ENCODE data around the gene MCRIP1.

Gene MCRIP1

DNA sequence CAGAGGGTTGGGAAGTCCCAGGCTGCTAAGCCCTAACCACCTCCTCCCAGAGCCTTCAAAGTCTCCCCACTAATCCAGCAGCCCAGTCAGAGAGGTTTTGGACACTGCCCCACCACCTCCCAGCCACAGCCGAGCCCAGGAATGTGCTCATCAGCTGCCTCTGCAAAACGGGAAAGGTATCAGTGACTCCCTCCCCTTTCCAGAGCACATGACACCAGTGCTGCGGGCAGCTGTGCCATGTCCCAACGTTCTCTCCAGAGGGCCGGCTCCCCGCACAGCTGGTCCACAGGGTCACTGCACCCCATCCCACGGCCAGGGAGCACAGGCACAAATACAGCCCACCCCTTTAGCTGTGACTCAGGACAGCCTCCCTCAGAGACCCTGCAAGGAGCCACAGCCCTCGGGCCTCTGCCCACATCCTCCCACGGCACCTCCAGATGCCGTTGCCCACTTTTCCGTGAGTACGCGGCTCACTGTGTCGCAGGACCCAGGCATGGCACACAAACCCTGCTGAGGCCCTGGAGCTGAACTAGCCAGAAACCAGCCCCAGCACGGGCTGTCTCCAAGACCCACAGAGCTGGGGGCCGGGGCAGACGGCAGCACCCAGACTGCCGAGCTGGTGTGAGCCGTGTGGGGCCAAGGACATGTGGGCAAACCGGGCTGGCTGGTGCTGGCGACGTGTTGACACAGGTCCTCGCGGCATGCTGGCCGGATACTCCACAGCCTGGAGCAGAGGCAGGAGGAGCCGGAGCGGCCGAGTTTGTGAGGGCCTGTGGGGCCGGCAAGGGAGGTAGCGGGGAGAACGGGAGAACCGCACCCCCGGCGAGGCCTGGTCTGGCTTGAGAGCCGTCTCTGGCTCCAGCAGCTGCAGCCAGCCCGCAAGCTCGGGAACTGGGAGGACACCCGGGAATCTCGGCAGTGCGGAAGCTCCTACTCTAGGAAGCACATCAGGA lies 8.0 kb upstream of the MCRIP1 start:
- no peak for TF ChIP-seq CEBPB (IDR thresholded peaks at IDR 0.05)
- no peak for TF ChIP-seq RAD21 (IDR thresholded peaks at IDR 0.05; ENCODE audit: low read depth)
- TF ChIP-seq EGR1 (IDR thresholded peaks at IDR 0.05), result no peak
- no peak for TF ChIP-seq TCF12 (IDR thresholded peaks at IDR 0.05; ENCODE audit: low read depth)
- TF ChIP-seq, protein P1, sequence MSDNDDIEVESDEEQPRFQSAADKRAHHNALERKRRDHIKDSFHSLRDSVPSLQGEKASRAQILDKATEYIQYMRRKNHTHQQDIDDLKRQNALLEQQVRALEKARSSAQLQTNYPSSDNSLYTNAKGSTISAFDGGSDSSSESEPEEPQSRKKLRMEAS (IDR thresholded peaks at IDR 0.05), result no peak
- TF ChIP-seq ZBTB7A (IDR thresholded peaks at IDR 0.05; ENCODE audit: low read depth), result no peak
- TF ChIP-seq TEAD4 (IDR thresholded peaks at IDR 0.05), result no peak
- no peak for TF ChIP-seq YY1 (IDR thresholded peaks at IDR 0.05; ENCODE audit: low read depth)
- TF ChIP-seq CREB1 (IDR thresholded peaks at IDR 0.05; ENCODE audit: low read depth), result no peak
- TF ChIP-seq, protein P2, sequence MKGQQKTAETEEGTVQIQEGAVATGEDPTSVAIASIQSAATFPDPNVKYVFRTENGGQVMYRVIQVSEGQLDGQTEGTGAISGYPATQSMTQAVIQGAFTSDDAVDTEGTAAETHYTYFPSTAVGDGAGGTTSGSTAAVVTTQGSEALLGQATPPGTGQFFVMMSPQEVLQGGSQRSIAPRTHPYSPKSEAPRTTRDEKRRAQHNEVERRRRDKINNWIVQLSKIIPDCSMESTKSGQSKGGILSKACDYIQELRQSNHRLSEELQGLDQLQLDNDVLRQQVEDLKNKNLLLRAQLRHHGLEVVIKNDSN (IDR thresholded peaks at IDR 0.05), result no peak
- TF ChIP-seq, protein P3, sequence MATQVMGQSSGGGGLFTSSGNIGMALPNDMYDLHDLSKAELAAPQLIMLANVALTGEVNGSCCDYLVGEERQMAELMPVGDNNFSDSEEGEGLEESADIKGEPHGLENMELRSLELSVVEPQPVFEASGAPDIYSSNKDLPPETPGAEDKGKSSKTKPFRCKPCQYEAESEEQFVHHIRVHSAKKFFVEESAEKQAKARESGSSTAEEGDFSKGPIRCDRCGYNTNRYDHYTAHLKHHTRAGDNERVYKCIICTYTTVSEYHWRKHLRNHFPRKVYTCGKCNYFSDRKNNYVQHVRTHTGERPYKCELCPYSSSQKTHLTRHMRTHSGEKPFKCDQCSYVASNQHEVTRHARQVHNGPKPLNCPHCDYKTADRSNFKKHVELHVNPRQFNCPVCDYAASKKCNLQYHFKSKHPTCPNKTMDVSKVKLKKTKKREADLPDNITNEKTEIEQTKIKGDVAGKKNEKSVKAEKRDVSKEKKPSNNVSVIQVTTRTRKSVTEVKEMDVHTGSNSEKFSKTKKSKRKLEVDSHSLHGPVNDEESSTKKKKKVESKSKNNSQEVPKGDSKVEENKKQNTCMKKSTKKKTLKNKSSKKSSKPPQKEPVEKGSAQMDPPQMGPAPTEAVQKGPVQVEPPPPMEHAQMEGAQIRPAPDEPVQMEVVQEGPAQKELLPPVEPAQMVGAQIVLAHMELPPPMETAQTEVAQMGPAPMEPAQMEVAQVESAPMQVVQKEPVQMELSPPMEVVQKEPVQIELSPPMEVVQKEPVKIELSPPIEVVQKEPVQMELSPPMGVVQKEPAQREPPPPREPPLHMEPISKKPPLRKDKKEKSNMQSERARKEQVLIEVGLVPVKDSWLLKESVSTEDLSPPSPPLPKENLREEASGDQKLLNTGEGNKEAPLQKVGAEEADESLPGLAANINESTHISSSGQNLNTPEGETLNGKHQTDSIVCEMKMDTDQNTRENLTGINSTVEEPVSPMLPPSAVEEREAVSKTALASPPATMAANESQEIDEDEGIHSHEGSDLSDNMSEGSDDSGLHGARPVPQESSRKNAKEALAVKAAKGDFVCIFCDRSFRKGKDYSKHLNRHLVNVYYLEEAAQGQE (IDR thresholded peaks at IDR 0.05; ENCODE audit: low read depth), result no peak

DNA sequence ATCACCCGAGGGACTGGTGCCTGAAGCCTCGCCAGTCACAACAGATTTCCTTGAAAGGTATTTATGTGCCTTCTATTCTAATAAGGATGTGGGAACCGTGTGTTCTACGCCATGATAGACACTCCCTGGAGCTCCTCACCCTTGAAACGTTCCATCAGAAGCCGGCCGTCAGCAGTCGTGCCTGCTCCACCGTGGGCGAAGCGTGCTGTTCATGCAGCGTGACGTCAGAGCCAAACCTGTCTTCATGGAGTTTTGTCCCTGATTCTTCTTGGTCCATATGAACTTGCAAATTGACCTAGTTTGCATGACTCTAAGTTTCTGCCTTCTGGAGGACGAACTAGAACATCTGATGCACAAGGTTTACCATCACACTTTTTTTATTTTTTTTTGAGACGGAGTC lies 6.2 kb upstream of the MCRIP1 start:
- no peak for TF ChIP-seq TCF12 (IDR thresholded peaks at IDR 0.05; ENCODE audit: low read depth)

DNA sequence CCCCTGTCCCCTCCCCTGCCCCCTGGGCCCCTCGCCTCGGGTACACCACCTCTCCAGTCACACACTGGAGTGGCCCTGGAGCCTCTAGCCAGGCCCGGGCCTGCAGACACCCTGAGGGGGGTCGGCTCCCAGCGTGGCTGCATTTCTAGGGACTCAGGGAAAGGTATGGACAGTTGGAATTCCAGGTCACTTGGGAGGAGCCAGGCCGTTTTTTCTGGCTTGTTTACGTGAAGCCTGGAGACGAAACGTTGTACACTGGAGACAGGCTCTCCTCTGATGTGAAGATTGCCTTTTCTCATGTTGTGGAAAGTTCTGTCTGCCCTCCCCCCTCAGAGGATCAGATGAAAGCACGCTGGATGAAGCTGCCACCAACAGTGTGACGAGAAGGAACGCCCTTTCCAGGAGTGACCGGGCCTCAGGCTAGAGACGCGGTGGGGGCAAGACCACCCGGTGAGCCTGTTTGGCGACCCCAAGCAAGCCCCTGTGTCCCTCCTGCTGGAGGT lies 5.7 kb upstream of the MCRIP1 start:
- TF ChIP-seq CEBPB (IDR thresholded peaks at IDR 0.05) (no peak), EP300 (IDR thresholded peaks at IDR 0.05; ENCODE audit: borderline replicate concordance) (no peak), EGR1 (IDR thresholded peaks at IDR 0.05) (no peak), TCF12 (IDR thresholded peaks at IDR 0.05; ENCODE audit: low read depth) (no peak), YY1 (IDR thresholded peaks at IDR 0.05; ENCODE audit: low read depth) (no peak)
- TF ChIP-seq, protein P2 (IDR thresholded peaks at IDR 0.05), result no peak

DNA sequence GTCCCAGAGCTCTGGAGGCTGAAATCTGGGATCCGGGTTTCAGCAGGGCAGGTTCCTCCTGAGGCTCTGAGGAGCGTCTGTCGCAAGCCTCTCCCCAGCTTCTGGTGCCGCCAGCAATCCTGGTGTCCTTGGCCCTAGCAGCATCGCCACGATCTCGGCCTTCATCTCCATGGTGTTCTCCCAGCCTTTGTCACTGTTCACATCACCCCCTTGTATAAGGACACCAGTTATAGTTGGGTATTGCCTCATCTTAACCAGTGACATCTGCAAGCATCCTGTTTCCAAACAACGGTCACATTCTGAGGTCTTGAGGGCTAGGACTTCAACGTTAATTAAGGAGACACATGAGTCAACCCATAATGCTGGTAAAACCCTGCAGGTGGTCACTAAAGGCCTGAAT lies 4.5 kb upstream of the MCRIP1 start:
- TF ChIP-seq, protein P1 (IDR thresholded peaks at IDR 0.05), result no peak
- no peak for TF ChIP-seq NFIC (IDR thresholded peaks at IDR 0.05)
- no peak for TF ChIP-seq CEBPB (IDR thresholded peaks at IDR 0.05)
- TF ChIP-seq TAF1 (IDR thresholded peaks at IDR 0.05; ENCODE audit: low read depth), result no peak
- no peak for TF ChIP-seq EGR1 (IDR thresholded peaks at IDR 0.05)
- no peak for TF ChIP-seq CREB1 (IDR thresholded peaks at IDR 0.05; ENCODE audit: low read depth)
- no peak for TF ChIP-seq EP300 (IDR thresholded peaks at IDR 0.05; ENCODE audit: borderline replicate concordance)
- no peak for TF ChIP-seq FOXM1 (IDR thresholded peaks at IDR 0.05; ENCODE audit: borderline replicate concordance, low read depth)

DNA sequence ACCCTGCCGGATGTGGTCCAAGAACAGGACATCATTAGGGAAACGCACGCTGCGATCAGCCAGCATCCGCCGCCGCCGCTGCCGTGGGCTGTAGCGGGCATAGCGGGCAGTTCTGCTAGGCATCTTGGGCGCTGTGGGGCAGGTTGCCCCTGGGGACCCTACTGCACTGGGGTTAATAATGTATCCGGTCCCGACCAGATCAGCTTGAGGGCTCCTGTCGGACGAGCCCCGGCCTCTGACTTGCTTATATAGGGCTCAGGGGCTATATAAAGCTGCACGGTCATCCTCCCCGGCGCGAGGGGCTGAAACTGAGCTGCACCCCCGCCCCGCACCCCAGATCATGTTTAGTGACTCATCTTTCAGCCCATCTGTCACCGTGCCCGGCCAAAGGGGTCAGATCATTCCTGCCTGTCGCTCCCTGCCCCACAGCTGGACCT lies 1.8 kb upstream of the MCRIP1 start, which contains the start of gene PPP1R27:
Gene PPP1R27, minus strand, starts transcription at position 220 of the 437 bp plus-strand sequence. Its CDS starts 97 bp downstream, at position 123.
- TF ChIP-seq, protein P1 (IDR thresholded peaks at IDR 0.05), result no peak
- TF ChIP-seq EGR1 (IDR thresholded peaks at IDR 0.05) (no peak), TEAD4 (IDR thresholded peaks at IDR 0.05) (no peak), NFIC (IDR thresholded peaks at IDR 0.05) (no peak), CREB1 (IDR thresholded peaks at IDR 0.05; ENCODE audit: low read depth) (no peak), ZBTB7A (IDR thresholded peaks at IDR 0.05; ENCODE audit: low read depth) (no peak), RAD21 (IDR thresholded peaks at IDR 0.05; ENCODE audit: low read depth) (no peak), YY1 (IDR thresholded peaks at IDR 0.05; ENCODE audit: low read depth) (no peak), TAF1 (IDR thresholded peaks at IDR 0.05; ENCODE audit: low read depth) (no peak), TCF12 (IDR thresholded peaks at IDR 0.05; ENCODE audit: low read depth) (no peak), CEBPB (IDR thresholded peaks at IDR 0.05) (no peak), EP300 (IDR thresholded peaks at IDR 0.05; ENCODE audit: borderline replicate concordance) (no peak)
- TF ChIP-seq, protein P3 (IDR thresholded peaks at IDR 0.05; ENCODE audit: low read depth), result no peak
- TF ChIP-seq, protein P2 (IDR thresholded peaks at IDR 0.05), result no peak

Data from Ishikawa (cell line).